ENCODE data around the gene GGT6. TPM values are rescaled to one million over a fixed set of nuclear protein-coding genes. Genes with fewer than 3 reads are reported as not detected.

The GGT6 gene, protein sequence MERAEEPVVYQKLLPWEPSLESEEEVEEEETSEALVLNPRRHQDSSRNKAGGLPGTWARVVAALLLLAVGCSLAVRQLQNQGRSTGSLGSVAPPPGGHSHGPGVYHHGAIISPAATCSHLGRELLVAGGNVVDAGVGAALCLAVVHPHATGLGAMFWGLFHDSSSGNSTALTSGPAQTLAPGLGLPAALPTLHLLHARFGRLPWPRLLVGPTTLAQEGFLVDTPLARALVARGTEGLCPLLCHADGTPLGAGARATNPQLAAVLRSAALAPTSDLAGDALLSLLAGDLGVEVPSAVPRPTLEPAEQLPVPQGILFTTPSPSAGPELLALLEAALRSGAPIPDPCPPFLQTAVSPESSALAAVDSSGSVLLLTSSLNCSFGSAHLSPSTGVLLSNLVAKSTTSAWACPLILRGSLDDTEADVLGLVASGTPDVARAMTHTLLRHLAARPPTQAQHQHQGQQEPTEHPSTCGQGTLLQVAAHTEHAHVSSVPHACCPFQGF
- 6.9 TPM for total RNA-seq

GRCh38 chr17:4560421-4560820 is at the start of gene GGT6:
GGT6 (minus strand) TSS chr17:4560577; CDS start chr17:4560521, 56 bp downstream.

DNA sequence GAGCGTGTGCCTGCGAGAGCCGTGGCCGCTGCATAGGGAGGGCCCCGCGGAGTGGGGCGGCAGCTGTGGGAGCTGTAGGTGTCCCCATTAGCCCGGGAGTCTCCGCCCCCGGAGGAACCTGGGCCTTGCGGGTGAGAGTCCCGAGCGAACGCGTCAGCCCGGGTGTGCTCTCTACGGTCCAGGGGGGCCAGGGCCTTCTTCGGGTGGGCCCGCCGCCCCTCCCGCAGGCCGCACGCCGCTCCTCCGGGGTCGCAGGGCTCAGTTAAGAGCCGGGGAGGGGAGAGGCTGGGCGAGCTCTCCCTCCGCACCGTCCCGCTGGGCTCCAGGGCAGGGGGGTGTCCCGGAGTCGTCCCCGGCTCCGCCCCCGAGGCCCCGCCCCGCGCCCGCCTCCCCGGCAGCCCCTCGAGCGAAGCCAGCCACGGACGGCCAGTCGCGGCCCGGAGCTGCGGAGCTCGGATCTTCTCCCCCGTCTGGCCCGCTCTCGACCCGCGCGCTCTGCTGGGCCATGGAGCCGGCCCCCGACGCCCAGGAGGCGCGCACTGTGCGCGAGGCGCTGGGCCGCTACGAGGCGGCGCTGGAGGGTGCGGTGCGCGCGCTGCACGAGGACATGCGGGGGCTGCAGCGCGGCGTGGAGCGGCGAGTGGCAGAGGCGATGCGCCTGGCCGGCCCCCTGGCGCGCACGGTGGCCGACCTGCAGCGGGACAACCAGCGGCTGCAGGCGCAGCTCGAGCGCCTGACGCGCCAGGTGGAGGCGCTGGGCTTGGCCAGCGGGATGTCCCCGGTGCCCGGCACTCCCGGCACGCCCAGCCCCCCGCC is 23.9 kb upstream of the GGT6 start, which contains the start of gene SMTNL2:
Gene SMTNL2, plus strand, starts transcription at position 429 of the 816 bp plus-strand sequence. Its CDS starts 77 bp downstream, at position 506.

DNA sequence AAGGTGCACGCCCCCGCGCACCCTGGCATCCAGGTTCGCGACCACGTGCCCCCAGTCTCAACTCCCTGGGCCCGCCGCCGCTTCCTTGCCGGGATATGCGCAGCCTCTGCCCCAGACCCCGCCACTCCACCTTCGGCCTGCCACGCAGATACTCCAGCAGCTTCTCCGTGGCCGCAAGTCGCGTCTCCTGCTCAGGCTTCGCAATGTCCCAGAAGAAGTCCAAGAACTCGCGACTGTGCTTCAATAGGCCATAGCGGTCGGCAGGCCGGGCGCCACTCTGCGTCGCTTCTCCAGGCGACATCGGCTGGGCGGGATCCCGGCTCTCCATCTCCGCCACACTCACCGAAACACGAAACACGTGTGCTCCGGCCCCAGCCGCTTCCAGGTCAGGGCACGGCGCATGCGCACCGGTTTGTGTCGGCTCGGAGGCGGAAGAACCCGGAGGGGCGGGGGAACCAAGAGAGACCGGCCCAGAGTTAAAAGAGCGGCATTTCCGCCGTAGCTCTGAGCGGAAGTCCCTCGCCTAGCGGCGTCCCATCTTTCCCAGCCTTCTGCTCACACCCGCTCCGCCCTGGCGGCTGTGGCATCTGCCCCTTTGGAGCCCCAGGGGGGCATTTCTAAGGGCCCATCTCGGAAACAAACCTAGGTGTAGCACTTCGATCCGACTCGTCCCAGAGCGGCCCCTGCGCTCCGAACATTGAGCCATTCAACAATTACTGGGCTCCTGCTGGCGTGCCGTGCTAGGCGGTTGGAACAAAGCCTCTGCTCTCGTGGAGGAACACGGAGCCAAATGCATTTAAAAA is 5.2 kb downstream of the GGT6 start, which contains the start of gene MYBBP1A:
Gene MYBBP1A, minus strand, starts transcription at position 388 of the 803 bp plus-strand sequence. Its CDS starts 60 bp downstream, at position 328.

Other genes with a start within 250 kb of the GGT6 start
- 51.8 TPM for gene UBE2G1, start 193.9 kb downstream of the GGT6 start, total RNA-seq
- 0.49 TPM for gene SPNS3, start 126.6 kb downstream of the GGT6 start, total RNA-seq
- gene SPNS2, start 61.7 kb downstream of the GGT6 start, total RNA-seq, result 22.5 TPM
- gene MYBBP1A, start 5.2 kb downstream of the GGT6 start, total RNA-seq, result 34.9 TPM
- gene SMTNL2, start 24.0 kb upstream of the GGT6 start, total RNA-seq, result 17.4 TPM
- 2.9 TPM for gene ALOX15, start 81.1 kb upstream of the GGT6 start, total RNA-seq
- 53.7 TPM for gene PELP1, start 143.6 kb upstream of the GGT6 start, total RNA-seq
- 18.0 TPM for gene ARRB2, start 150.1 kb upstream of the GGT6 start, total RNA-seq
- gene MED11, start 170.9 kb upstream of the GGT6 start, total RNA-seq, result 14.5 TPM
- 0.27 TPM for gene ZMYND15, start 179.3 kb upstream of the GGT6 start, total RNA-seq
- 9.7 TPM for gene CXCL16, start 179.4 kb upstream of the GGT6 start, total RNA-seq
- not detected for gene TM4SF5, start 211.3 kb upstream of the GGT6 start, total RNA-seq
- 2.3 TPM for gene VMO1, start 225.8 kb upstream of the GGT6 start, total RNA-seq
- not detected for gene GLTPD2, start 228.4 kb upstream of the GGT6 start, total RNA-seq
- 76.9 TPM for gene PSMB6, start 235.6 kb upstream of the GGT6 start, total RNA-seq
- gene PLD2, start 246.6 kb upstream of the GGT6 start, total RNA-seq, result 24.4 TPM